PC-3 (cell line): ENCODE measurements around the gene CALM3.

Source experiments
- EZH2 ChIP-seq: fragments of 300-600 bp; sonication (generic); IDR thresholded peaks from one replicate; pipeline ENCODE4 v1.6.1; 2017; ENCODE audit warnings: antibody characterized with exemption, mild to moderate bottlenecking, low read length; ENCODE audit not compliant: unreplicated experiment
- EZH2phosphoT487 ChIP-seq: fragments of 300-600 bp; sonication (generic); IDR thresholded peaks from 2 replicates; pipeline ENCODE4 v1.6.1; 2018; ENCODE audit warnings: mild to moderate bottlenecking, antibody characterized with exemption, low read length, borderline replicate concordance
- TF ChIP-seq, protein P1 (sequence below): fragments of 300-600 bp; sonication (generic); conservative IDR thresholded peaks from 2 replicates; pipeline ENCODE4 v1.5.1; 2017; ENCODE audit warnings: antibody characterized with exemption, low read depth, mild to moderate bottlenecking, low read length

DNA sequence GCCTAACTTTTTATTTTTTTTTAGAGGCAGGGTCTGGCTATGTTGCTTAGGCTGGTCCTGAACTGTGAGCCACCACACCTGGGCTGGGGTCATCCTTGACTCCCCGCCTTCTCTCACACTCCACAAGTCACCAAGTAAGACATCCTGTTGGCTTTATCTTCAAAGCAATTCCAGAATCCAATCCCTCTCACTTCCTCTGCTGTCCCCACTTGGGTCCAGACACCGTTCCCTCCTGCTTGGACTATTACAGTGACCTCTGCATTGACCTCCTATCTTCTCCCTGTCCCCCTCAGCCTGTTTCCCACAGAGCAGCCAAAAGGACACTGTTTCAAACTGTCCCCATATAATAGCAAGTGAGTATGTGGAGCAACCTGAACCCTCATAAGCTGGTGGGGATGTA, 39.5 kb downstream of the CALM3 start:
- TF ChIP-seq, protein P1, sequence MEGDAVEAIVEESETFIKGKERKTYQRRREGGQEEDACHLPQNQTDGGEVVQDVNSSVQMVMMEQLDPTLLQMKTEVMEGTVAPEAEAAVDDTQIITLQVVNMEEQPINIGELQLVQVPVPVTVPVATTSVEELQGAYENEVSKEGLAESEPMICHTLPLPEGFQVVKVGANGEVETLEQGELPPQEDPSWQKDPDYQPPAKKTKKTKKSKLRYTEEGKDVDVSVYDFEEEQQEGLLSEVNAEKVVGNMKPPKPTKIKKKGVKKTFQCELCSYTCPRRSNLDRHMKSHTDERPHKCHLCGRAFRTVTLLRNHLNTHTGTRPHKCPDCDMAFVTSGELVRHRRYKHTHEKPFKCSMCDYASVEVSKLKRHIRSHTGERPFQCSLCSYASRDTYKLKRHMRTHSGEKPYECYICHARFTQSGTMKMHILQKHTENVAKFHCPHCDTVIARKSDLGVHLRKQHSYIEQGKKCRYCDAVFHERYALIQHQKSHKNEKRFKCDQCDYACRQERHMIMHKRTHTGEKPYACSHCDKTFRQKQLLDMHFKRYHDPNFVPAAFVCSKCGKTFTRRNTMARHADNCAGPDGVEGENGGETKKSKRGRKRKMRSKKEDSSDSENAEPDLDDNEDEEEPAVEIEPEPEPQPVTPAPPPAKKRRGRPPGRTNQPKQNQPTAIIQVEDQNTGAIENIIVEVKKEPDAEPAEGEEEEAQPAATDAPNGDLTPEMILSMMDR = no peak
- no peak for TF ChIP-seq EZH2phosphoT487
- TF ChIP-seq EZH2 = no peak
